NK-92 treated with Interleukin-12 subunit alpha and Interleukin-12 subunit beta, amount 100 ng/mL, for 24 hours (cell line): Measurements from ENCODE around the gene GRID1.

Experiments used
- DNase-seq: peaks from one replicate; lab custom pipeline; 2025; lab: John Stamatoyannopoulos, UW

GRID1 gene

DNA sequence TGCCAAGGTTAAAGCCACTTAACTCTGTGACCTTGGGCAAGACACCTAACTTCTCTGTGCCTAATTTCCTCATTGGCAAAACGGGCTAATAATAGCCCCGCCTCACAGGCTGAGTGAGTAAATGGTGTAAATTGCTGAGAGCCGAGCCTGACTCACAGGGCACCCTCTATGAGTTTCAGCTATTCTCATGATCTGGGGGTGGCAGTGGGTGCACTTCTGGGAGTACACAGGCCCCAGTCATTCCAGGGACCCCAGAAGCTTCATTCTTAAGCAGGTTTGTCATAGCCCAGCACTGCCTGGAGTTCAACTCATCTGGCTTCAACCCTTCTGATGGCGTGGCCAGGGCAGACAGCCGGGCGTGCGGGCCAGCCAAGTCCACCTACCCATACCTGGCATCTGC lies 137.2 kb downstream of the GRID1 start:
- no peak for DNase-seq

DNA sequence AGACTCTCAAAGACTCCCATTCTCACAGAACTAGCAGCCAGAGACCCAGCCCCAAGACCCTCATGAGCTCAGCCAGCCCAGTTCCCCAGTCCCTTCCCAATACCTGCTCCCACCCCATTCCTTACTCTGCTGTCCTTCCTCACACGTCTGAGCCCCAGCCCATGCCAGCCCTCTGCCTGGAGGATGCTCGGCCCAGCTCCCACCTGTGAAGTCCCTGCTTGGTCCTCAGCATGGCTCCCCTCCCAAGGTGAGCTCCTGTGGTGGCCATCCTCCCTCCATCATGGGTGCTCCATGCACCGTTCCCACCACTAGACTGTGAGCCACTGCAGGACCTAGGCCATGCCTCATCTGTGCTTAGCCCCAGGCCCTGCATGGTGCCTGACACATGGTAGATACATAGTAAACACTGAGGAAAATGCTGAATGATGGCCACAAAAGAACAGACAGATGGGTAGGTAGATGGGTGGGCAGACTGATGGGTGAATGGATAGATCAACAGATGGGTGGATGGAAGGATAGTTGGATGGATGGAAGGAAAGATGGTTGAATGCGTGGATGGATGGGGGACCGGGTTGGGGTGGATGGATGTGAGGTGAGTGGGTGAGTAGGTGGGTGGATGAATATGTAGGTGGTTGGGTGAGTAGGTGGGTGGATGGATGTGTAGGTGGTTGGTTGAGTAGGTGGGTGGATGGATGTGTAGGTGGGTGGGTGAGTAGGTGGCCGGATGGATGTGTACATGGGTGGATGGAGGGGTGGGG lies 138.9 kb downstream of the GRID1 start:
- no peak for DNase-seq

DNA sequence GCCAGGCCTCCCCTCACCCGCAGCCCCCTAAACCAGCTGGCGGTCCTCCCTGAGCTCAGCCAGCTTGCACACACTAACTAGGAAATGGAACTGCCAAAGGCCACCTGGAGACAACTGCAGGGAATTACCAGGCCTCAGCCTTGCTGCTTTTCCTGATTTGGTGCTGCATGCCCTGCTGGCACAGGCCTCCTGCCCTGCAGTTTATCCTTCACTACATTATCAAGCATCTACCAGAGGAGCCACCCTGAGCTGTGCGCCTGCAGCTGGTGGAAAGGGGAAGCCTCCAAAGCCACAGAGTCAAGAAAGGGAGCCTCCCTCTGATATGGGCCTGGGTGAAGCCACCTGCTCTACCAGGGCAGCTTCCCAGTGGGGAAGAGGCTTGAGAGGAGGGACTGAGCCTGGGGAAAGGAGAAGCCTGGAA lies 139.8 kb downstream of the GRID1 start:
- DNase-seq, result no peak

DNA sequence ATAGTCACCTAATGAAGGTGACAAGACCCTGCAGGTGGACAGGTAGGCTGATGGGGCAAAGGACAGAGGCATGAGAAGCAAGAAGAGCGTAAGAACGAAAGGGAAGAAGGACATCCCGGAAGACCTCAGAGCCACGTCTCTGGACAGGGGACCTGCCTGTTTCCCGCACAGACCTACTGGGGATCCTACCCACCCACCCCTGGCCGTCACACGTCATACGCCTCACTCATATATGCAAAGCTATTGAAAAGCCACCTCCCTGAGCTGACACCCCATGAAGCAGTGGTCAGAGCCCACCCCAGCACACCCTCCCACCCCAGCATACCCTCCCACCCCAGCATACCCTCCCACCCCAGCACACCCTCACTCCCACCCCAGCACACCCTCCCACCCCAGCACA lies 140.6 kb downstream of the GRID1 start:
- no peak for DNase-seq

DNA sequence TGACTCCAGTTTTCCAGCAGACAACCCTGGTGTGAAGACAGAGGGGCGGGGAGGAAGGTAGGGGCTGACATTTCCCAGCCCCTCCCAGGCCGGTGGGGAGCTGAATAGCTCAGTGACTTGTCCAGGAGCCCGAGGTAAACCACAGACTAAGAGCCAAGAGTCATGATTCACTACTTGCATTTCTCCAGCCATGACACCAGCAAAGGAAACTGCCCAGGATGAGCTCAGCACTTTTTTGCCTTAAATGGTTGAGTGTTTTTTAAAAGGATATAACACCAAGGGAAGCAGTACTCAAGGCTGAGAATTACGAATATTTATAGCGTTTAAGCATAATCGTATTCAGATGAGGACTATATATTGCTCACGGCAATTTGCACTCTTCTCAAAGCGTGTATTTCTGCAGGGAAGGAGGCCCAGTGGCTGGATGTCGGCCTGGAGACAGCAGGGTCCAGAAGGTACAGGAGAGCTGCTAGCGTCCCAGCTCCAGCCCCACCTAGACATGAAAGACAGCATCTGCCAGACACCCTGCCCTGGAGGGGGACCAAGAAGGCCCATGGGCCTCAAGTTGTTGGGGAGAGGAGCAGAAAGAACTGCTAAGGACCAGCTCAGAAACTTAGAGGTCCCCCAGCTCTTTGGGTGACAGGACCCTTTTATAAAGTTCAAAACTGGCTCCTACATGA lies 141.4 kb downstream of the GRID1 start:
- DNase-seq, result no peak

DNA sequence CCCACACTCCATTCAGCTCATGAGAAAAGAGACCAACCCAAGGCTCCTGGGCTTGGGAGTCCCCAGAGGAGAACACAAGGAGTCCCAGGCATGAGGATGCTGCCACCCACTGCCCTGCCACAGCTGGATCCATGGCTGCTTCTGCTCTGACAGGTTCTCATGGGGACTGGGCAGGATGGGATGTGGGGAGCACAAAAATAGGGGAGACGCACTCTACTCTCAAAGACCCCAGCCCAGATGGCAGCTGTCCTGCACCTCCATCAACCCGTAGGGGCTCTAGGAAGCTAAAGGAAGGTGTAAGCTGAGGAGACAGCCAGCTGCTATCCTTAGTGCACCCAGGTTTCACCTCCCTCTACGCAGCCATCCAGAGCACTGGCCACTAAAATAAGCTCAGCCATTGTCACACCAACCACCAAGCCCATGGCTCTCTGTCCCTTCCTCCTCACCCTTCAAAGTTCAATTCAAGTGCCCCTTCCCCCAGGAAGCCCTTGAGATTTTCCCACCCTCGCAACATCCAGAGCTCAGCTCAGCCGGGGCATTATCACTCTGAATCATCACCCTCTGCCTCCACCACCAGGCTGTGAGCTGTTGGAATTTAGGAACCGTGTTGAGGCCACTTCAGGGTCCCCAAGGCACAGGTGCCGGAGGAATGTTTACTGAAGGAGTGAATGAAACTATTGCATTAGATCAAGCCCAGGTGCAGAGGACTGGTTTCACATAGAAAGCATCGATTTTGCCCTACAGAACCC lies 142.1 kb downstream of the GRID1 start:
- no peak for DNase-seq

DNA sequence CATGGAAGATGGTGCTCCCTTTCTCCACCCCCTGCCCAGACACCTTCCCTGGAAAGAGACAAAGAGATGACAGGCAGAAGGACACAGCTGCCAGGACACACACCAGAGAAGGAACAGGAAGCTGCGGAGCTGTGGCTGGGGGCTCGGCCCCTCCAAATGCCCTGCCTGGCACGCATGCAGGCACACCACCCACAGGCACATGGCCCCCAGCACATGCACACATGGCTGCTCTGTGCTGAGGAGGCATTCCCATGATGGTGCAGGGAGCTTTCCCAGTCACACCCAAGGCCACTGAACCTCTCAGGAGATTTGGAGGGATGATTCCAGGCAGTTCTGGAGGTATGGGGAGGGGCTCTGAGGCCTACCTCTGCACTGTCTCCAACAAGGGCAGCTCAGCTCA lies 143.3 kb downstream of the GRID1 start:
- DNase-seq, result no peak

DNA sequence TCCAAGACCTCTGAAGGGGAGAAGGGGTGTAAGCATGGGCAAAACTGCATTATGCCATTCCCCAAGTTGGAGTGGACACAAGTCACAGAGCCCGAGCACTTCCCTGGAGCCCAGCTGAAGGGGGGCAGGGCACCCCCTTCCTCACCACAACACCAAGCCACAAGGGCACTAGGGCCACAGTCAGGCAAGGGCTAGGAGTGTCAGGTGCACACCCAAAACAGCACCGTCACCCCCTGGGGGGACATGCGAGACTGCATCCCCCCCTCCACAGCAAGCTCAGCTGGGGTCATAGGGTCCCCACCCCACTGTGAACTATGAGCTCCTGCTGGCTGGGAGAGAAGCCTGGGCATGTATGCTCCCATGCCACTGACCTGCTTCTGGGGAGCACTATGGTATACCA lies 143.9 kb downstream of the GRID1 start:
- DNase-seq, result no peak

DNA sequence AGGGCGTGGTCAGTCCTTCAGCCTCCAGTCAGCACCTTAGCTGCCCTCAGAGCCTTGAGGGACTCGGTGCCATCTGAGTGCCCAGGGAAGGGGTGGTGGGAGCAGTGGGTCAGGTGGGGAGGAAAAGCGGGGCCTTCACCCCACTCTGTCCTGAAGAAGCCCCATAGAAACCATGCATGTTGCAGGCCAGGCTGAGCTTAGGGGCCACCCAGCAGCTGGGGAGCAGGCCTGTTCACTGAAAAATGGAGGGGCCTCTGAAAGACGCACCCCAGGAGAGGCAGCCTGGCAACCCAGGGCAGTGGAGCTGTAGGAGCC lies 144.3 kb downstream of the GRID1 start:
- no peak for DNase-seq

DNA sequence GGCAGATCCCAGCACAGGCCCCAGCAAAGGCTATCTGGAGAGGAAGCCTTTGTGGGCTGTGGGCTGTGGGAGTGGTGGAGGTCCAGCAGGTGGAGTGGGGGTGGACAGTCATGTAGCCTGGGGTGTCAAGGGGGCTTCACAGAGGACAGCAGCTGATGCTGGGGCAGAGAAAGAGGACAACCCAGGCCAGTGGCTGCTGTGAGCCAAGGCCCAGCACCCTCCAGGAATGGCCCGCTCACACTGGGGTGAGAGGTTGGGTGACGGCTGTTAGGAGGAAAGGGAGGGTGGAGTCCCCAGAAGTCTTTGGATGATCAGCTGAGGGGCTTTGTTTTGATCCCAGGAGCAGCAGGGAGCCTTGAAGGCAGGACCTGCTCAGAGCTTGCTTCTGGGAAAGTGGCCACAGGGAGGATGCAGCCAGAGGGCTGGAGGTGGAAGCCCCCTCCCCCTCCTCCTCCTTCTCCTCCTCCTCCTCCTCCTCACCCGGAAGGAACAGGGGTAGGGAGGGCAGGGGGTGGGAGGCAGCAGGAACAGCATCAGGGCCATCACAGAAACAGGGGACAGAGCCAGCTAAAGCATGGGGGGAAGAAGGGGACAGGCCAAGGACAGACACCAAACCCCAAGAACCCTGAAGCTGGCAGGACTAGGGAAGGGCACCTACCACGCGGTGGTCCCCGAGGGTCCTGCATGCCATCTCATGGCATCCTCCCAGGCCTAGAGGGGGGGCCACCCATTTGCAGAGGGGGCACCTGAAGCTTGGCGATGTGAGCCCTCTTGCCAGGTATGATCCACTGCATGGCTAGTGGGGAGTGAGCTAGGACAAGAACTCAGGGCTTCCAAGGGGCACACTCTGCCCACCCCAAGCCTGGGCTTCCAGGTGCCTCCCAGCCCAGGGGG lies 144.9 kb downstream of the GRID1 start:
- DNase-seq, result no peak

- no peak for DNase-seq
These were observed 146.0 kb downstream of the GRID1 start for GRCh38 chr10:86220626-86221025.

DNA sequence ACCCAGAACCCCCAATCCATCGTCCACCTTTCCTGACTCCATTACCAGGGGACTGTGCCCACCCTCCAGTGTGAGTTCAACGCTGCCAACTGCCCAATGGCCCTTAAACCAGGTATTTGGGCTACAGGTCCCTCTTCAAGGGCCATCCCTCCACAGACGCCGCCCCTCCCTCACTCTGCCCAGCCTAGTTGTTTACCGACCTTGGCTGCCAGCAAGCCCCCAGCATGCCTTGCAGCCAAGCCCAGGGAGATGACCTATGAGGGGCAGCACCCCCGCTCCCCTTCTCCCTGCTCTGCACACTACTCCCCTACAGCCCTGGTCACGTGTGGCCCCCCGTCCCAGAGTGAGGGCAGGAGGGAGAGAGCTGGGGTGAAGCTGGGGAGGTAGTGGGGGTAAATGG lies 147.3 kb downstream of the GRID1 start:
- DNase-seq, result no peak

- DNase-seq, result no peak
These were observed 147.8 kb downstream of the GRID1 start for GRCh38 chr10:86218842-86219241.

DNA sequence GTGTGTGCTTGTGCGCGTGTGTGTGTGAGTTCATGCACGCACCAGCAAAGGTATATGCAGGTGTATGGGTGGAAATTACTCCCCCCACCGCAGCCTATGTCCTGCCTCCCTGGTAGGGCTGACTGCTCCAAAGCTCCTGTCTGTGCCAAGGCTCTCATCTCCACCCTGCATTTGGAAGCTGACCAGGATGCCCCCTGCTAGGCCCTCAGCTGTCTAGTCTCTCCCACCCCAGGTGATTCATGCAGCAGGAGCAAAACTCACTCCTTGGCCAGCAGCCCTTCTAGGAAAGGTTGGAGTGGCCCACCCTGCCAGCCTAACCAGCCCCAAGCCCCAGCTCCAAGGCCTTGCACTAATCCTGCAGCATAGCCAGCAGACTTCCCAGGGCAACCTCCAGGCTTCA lies 148.4 kb downstream of the GRID1 start:
- DNase-seq, result no peak

- no peak for DNase-seq
These were observed 149.1 kb downstream of the GRID1 start for GRCh38 chr10:86217371-86218080.

- no peak for DNase-seq
These were observed 149.7 kb downstream of the GRID1 start for GRCh38 chr10:86216886-86217285.

GRCh38 chr10:86215712-86216111 lies 150.9 kb downstream of the GRID1 start:
- DNase-seq, result no peak

- DNase-seq, result no peak
These were observed 151.5 kb downstream of the GRID1 start for GRCh38 chr10:86215046-86215445.

DNA sequence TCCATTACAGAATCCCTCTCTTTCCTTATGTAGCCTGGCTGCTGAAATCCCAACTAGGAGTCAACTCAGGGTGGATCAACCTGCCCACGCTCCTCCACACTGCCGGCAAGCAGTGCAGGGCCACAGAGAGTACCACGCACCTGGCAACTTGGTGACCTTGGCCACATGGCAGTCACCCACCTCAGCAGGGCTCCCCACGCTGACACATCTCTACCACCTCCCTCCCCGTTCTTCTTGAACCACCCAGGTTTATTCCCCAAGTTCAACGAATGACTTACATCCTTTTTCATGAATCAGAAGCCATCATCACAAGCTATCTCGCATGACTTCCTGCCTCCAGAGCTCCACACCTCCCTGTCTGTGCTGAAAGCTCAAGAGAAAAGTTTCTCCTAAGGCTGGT lies 153.4 kb downstream of the GRID1 start:
- DNase-seq, result no peak

- DNase-seq, result no peak
These were observed 154.2 kb downstream of the GRID1 start for GRCh38 chr10:86212391-86212700.

DNA sequence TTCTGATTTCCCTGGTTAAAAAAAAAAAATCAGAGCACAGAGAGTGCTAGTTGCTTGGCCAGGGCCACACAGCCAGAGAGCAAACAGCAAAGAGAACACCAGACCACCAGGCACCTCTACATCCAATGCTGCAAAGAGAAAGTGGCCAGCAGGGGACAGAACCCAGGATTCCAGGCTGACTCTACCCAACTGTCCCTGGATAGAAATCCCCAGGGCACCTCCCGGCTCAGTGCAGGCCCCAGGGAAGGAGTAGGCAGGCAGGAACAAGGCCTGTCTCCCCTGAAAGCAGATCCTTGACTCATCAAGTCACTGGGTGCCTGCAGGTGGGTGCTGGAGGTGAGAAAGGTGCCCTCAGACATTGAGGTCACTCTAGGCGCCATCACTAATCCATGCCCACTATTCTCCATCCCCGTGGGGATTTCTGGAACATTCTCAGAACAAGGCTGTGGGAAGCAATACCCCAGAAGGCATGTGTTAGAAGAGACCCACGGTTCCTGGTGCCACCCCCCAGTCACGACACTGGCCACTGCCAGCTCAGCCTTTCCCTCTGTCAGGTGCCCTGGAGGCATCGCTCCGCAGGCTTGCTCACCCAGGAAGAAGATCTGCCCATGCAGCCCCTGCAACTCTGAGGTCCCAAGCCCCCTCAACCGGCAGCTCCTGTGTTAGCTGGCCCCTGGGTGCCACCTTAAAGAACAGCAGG lies 154.8 kb downstream of the GRID1 start:
- DNase-seq, result no peak
